Activated T-helper 1 cell treated with anti-CD3 and anti-CD28 coated beads, Interleukin-12 subunit alpha, Interleukin-12 subunit beta, Interleukin-2, Interleukin-4 antibody, amounts not matched to agents 30 ng/mL and 10 ng/mL and 1 ng/mL, durations not matched to agents 14 hours and 24 hours and 36 hours (primary cell): Measurements from ENCODE around the gene ASB10. TPM values are rescaled to one million over a fixed set of nuclear protein-coding genes. Genes with fewer than 3 reads are reported as not detected.

Source experiments
- DNase-seq: peaks from one replicate; pipeline ENCODE4 v3.0.0; 2021; ENCODE audit warnings: low spot score
- H3K27ac Mint-ChIP-seq: one replicate; pipeline ENCODE4 v1.8.0; 2021; ENCODE audit warnings: mild to moderate bottlenecking, mixed read lengths
- H3K27me3 Mint-ChIP-seq: one replicate; pipeline ENCODE4 v1.8.0; 2022; ENCODE audit warnings: mild to moderate bottlenecking, moderate library complexity, mixed read lengths; ENCODE audit not compliant: insufficient read depth
- H3K36me3 Mint-ChIP-seq: one replicate; pipeline ENCODE4 v1.8.0; 2021; ENCODE audit warnings: low read depth, mixed read lengths
- H3K4me1 Mint-ChIP-seq: one replicate; pipeline ENCODE4 v1.8.0; 2021; ENCODE audit warnings: low read depth, mixed read lengths
- H3K4me3 Mint-ChIP-seq: one replicate; pipeline ENCODE4 v1.8.0; 2021; ENCODE audit warnings: mild to moderate bottlenecking, moderate library complexity, mixed read lengths
- H3K9me3 Mint-ChIP-seq: one replicate; pipeline ENCODE4 v1.8.0; 2021; ENCODE audit warnings: mixed read lengths
- intact Hi-C: fragments of 100-400 bp; cut with micrococcal nuclease; formaldehyde crosslinking; loops from one replicate; pipeline ENCODE4 v1.15.1; 2024
- total RNA-seq: library from RNA; stranded (reverse); gene quantifications from 2 replicates; pipeline ENCODE4 v1.2.3, GENCODE V29; 2022

ASB10 gene
- total RNA-seq, 1 donor from 2014 or later, result not detected

DNA sequence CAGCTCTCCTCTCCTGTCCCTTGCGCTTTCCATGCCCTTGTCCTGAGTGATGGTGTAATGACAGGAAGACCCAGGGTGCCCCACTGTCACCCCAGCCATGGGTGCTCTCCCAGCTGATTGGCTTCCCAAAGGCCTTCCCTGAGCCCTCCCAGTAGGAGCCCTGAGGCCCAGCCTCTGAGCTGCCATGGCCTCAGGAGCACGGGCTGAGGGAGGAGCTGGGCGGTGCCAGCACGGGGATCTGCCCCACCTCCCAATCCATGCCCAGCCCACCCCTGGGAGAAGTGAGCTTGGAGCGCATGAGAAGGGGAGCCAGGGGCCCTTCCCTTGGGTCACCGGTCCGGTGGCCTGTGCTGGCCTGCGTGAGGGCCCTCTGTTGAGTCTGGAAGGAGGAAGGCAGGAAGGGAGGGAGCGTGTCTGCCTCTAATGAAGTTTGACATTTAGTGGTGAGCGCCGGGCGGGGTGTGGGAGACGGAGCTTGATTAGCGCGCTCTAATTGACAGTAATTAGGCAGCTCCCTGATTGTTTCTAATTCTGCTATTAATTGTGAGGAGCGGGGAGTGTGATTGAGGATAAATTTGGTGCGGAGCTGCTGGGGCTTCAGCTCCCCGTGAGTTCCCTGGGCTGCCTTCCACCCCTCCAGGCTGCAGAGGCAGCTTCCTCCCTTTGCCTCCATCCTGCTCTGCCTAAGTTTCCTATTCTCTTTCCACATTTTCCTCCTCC is 47.8 kb downstream of the ASB10 start:
- no peaks in the 10 kb centered on the region for H3K36me3 Mint-ChIP-seq

DNA sequence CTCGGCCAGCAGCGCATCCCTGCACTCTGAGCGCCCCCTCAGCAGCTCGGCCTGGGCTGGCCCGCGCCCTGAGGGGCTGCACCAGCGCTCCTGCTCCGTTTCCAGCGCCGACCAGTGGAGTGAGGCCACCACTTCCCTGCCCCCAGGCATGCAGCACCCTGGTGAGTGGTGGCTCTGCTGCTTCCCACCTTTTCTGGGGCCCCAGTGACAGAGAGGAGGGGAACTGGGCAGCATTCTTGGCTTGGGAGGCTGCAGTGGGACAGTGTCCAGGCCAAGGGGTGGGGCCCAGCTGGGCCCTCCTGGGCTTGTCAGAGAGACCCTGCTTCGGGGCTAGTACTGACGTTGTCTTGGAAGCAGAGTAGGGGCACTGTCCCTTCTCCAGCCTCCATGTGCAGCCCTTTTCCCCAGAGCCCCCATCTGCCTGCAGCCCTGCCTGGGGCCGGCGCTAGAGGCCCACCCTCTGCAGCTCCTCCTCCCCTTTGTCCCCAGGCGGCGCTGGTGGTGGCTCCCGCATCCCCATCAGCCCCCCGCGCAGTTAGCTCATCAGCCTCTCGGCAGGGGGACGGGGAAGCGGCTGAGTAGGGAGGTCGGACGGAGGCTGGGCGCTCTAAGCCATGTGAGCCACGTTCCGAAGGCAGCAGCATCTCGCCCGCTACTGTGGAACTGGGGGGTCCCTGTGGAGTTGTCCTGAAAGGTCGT is 48.7 kb downstream of the ASB10 start:
- H3K4me3 Mint-ChIP-seq, result no peak overlapping the region
- no peaks in the 10 kb centered on the region for H3K36me3 Mint-ChIP-seq
- H3K9me3 Mint-ChIP-seq, result no peaks in the 10 kb centered on the region
- no peak overlapping the region for H3K27ac Mint-ChIP-seq
- no peaks in the 10 kb centered on the region for H3K27me3 Mint-ChIP-seq
- intact Hi-C loops, result no loop called here
- DNase-seq, result no peak
- no peaks in the 10 kb centered on the region for H3K4me1 Mint-ChIP-seq

More for the DNA sequence above, 47.8 kb downstream of the ASB10 start:
- intact Hi-C loops, result no loop called here
- no peaks in the 10 kb centered on the region for H3K9me3 Mint-ChIP-seq
- DNase-seq, result no peak
- no peaks in the 10 kb centered on the region for H3K27me3 Mint-ChIP-seq
- no peak overlapping the region for H3K4me3 Mint-ChIP-seq
- H3K27ac Mint-ChIP-seq, result no peak overlapping the region
- H3K4me1 Mint-ChIP-seq, result no peaks in the 10 kb centered on the region

DNA sequence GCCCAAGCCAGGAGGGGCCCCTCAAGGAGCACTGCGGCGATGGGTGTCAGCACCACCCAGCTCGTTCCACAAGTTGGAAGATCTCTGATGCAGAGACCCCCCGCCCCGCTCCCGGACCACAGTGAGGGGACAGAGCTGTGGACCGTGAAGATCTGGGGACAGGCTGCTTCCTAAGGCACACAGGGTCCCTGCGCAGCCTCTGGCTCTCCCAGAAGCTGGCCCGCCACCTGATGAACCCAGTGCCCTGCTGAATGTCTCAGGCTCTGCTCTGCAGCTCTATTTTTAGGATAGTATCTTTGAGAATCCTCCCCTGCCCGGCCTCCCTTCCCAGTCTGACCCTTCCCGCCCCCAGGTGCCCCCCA is 49.3 kb downstream of the ASB10 start:
- no peaks in the 10 kb centered on the region for H3K27me3 Mint-ChIP-seq
- no peak overlapping the region for H3K4me3 Mint-ChIP-seq
- no peaks in the 10 kb centered on the region for H3K4me1 Mint-ChIP-seq
- H3K9me3 Mint-ChIP-seq, result no peaks in the 10 kb centered on the region
- no peak overlapping the region for H3K27ac Mint-ChIP-seq
- intact Hi-C loops, result no loop called here
- H3K36me3 Mint-ChIP-seq, result no peaks in the 10 kb centered on the region
- DNase-seq, result no peak

DNA sequence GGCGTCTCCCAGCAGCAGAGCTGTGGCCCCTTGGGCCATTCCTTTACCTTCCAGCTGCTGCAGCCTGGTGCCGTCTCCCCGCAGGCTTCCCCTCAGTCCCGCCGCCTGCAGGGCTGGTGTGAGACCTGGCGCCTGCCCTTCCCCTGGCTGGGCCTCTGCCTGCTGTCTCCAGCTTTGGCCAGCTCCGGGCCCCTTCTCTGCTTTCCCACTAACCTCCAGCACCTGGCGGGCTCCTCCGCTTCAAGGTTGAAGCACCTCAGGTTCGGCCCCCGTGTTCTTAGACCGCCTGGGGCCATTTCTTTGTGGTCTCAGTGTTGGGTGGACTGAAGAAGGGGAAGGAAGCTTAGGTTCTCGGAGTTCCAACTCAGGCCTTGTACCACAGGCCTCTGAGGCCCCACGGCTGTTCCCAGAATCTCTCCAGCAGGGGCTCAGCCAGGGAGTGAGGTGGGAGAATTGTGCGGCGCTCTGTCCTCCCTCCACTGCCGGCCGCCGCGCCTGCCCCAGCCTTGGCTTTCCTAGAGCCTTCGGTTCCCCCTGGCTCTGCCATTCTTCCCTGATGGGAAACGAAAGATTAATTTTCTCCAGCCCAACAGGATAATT is 49.9 kb downstream of the ASB10 start:
- DNase-seq, result no peak
- Mint-ChIP-seq H3K9me3 (no peaks in the 10 kb centered on the region), H3K4me1 (no peaks in the 10 kb centered on the region), H3K27ac (no peak overlapping the region), H3K27me3 (no peaks in the 10 kb centered on the region), H3K4me3 (no peak overlapping the region), H3K36me3 (no peaks in the 10 kb centered on the region)
- intact Hi-C loops, result no loop called here

DNA sequence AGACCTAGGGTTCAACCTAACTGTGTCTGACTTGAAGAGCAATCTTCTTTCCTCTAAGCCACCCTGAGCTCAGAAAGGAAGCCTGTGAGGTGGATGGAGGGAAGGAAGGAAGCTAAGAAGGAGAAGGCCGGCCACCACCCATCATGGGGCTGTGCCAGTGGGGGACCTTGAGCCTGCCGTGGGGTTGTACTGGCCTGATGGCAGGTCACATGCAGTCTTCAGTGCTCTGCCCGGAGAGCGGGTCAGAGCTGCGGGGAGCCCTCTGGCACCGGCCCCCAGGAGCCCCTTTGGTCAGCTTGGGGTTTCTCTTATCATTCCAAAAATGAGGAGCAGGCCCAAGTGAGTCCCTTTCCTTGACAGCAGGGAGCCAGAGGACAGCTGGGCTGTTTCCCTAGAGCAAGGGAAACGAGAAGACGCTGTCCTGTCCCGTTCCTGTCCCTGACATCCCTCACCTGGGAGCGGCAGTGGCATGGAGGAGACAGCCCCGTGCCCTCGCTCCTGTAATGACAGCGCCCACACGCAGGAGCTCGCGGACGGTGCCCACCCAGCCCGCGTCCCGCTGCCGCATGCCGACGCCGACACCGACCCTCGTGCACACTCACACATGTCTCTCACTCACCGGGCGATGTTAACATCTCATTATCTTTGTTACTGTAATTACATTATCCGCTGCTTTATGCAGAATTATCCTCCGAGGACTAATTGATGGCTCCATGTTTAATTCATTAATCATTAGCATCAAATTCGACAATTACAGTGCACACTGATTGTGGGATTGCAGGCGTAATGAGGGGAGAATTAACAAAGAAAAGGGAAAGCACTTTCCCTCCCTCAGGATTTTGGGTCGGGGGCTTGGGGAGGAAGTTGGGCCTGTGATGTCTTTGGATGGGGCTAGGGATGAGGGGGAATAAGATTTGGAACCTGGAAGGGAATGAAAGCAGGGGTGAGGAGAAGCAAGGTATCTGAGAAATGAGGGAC is 50.9 kb downstream of the ASB10 start:
- intact Hi-C loops, result no loop called here
- Mint-ChIP-seq H3K4me1 (no peaks in the 10 kb centered on the region), H3K36me3 (no peaks in the 10 kb centered on the region), H3K27me3 (no peaks in the 10 kb centered on the region), H3K4me3 (no peak overlapping the region), H3K27ac (no peak overlapping the region), H3K9me3 (no peaks in the 10 kb centered on the region)
- no peak for DNase-seq

DNA sequence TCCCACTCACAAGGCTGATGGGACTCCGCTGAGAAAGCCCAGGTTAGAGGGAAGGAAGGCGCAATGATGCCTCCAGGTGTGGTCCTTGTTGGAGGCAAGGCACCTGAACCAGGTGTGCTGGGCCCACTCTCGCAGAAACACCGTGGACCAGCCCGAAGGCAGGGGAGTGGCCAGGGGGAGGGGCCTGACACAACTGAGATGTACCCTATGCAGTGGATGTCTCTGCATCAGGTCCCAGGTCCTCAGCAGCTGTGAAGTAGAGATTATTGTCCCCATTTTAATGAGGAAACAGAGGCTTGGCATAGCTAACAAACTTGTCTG is 51.6 kb downstream of the ASB10 start:
- Mint-ChIP-seq H3K36me3 (no peaks in the 10 kb centered on the region), H3K27me3 (no peaks in the 10 kb centered on the region), H3K9me3 (no peaks in the 10 kb centered on the region), H3K4me3 (no peak overlapping the region), H3K27ac (no peak overlapping the region), H3K4me1 (no peaks in the 10 kb centered on the region)
- DNase-seq, result no peak
- intact Hi-C loops, result no loop called here

DNA sequence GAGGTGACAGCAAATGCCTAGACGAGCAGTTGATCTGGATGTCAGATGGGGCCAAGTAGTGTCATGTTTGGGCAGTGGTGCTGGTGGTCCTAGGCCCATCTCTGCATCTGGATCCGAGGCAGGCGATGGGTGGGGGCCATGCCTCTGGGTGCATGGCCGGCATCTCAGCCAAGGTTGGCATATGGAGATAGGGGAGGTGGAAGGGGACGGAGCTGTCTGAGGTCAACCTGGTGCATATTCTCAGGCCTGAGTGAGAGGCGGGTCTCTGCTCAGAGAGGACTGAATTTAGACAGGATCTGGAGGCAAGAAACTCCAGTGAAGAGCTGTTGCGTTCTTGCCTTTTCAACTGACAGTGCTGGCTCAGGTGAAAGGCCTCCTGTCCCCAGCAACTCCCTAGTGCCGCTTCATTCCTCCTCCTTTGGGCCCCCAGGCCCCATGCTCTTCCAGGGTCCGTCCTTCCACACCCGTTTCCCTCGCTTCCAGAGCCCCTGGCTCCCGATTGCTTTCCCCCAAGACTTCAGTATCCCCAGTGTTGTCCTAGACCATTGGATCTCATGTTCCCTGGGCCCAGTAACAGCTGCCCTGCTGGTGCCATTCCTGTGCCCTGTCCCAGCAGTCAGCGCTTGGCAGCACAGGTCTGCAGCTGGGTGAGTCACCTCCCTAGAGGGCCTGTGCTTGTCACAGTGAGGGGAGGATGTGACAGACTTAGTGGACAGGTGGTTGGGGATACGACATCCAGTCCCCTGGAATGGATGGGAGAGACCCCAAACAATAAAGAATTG is 52.1 kb downstream of the ASB10 start:
- Mint-ChIP-seq H3K36me3 (no peaks in the 10 kb centered on the region), H3K27ac (no peak overlapping the region)
- intact Hi-C loops, result no loop called here

DNA sequence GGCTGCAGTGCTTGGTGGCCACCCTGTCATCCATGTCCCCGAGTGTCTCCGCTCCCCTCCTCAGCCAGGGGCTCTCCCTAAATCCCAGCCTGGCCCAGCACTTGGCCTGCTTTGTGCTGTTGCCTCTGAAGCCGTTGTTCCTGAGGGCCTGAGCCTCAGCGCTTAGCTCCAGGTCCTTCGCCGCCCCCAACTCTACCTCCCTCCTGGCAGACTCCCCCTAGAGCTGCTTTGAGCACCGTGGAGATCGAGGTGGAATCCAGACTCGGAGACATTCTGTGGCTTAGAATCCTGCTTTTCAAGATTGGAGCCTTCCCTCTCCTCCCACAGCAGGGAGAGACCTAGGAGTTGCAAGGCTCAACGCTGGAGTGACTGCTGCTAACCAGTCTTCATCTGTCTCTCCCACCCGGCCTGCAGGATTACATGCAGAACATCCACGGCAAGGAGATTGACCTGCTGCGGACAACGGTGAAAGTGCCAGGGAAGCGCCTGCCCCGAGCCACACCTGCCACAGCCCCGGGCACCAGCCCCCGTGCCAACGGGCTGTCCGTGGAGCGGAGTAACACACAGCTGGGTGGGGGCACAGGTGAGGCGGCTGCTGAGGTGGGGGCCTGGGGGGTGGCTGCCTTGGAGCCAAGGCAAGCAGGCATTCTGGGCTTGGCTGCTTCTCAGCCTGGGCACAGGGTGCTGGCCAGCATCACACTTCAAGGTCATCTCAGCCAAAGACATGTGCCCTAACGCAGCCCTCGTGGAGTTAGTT is 52.9 kb downstream of the ASB10 start:
- intact Hi-C loops, result no loop called here

More for the DNA sequence above, 52.1 kb downstream of the ASB10 start:
- Mint-ChIP-seq H3K9me3 (no peaks in the 10 kb centered on the region), H3K4me3 (no peak overlapping the region), H3K27me3 (no peaks in the 10 kb centered on the region), H3K4me1 (no peaks in the 10 kb centered on the region)
- no peak for DNase-seq

DNA sequence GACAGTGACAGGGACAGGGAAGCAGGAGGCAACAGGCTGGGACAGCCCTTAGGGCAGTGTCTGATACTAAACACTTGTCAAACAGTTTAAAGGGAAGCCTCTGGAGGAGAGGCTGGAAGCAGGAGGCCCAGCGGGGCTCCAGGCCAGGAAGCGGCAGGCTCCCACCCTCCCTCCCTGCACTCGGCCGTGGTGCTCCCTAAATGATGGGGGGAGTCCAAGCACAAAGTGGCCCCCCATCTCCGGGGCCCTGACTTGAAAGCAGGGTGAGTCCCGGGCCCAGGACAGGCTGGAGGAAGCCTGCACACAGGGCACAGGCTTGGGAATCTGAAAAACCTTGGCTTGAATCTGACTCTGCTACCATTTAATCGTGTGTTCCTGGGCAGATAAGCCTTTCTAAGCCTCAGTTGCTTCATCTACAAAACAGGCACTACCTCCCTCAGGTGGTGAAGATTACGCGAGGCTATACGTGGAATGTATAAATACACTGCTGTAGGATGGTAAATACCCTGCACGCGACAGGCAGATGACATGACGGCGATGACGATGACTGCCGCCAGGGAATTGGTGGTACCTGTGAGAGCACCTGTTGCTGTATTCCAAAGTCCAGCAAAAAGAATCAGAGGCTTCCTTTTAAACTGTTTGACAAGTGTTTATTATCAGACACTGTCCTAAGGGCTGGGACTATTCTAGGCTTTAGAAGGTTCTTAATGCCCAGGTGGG is 53.6 kb downstream of the ASB10 start:
- Mint-ChIP-seq H3K4me3 (no peak overlapping the region), H3K4me1 (no peaks in the 10 kb centered on the region), H3K36me3 (no peaks in the 10 kb centered on the region), H3K27ac (no peak overlapping the region), H3K9me3 (no peaks in the 10 kb centered on the region), H3K27me3 (no peaks in the 10 kb centered on the region)
- intact Hi-C loops, result no loop called here
- no peak for DNase-seq

More for the DNA sequence above, 52.9 kb downstream of the ASB10 start:
- Mint-ChIP-seq H3K27me3 (no peaks in the 10 kb centered on the region), H3K4me3 (no peak overlapping the region), H3K27ac (no peak overlapping the region), H3K9me3 (no peaks in the 10 kb centered on the region), H3K36me3 (no peaks in the 10 kb centered on the region), H3K4me1 (no peaks in the 10 kb centered on the region)
- no peak for DNase-seq

DNA sequence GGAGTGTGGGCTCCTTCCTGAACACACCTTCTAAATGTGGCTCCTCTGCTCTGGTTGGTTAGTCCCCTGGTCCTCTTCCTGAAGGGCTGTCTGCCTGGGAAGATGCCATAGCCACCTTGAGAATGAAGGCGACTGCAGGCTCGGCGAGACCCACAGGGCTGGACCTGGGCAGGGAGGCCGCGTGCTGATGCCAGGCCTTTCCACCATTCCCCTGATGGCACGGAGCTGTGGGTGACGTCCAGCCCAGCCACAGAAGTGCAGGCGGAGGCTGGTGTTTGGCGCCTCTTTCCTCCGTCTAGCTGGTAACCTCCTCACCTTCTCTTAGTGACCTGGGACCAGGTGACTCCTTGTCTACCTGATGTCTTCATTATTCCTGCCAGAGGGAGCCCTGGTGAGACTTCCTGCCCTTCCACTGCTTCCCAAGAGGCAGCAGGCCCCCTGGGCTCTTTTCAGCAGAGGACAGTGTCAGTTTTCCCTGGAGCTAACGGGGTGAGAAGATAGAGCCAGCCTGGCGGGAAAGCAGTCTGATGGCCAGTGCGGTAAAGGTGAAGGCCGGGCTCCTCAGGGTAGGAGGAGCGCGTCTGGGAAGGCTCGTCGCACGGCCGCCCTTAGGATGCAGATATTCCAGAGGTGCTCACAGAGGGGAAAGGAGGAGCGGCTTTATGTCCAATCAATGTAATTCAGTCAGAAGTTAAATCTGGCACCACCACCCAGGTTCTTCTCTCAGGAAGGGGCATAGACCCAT is 54.4 kb downstream of the ASB10 start:
- Mint-ChIP-seq H3K36me3 (no peaks in the 10 kb centered on the region), H3K4me1 (no peaks in the 10 kb centered on the region), H3K27ac (no peak overlapping the region), H3K9me3 (no peaks in the 10 kb centered on the region), H3K4me3 (no peak overlapping the region), H3K27me3 (no peaks in the 10 kb centered on the region)
- intact Hi-C loops, result no loop called here
- DNase-seq, result no peak
